NB4 (cell line): ENCODE data around the gene PLCB3.

ENCODE experiments used
- CTCF ChIP-seq: IDR thresholded peaks from one replicate; pipeline ENCODE4 v1.5.1; 2012; ENCODE audit warnings: low read depth, low read length
- MAX ChIP-seq: IDR thresholded peaks from 2 replicates; pipeline ENCODE4 v1.6.1; 2011; ENCODE audit warnings: low read depth, low read length
- MYC ChIP-seq: IDR thresholded peaks from 2 replicates; pipeline ENCODE4 v1.6.1; 2011; ENCODE audit warnings: low read depth, low read length
- POLR2A ChIP-seq: IDR thresholded peaks from 2 replicates; pipeline ENCODE4 v1.6.1; 2011; ENCODE audit warnings: mild to moderate bottlenecking; ENCODE audit not compliant: insufficient read length; ENCODE audit errors: extremely low read depth

DNA sequence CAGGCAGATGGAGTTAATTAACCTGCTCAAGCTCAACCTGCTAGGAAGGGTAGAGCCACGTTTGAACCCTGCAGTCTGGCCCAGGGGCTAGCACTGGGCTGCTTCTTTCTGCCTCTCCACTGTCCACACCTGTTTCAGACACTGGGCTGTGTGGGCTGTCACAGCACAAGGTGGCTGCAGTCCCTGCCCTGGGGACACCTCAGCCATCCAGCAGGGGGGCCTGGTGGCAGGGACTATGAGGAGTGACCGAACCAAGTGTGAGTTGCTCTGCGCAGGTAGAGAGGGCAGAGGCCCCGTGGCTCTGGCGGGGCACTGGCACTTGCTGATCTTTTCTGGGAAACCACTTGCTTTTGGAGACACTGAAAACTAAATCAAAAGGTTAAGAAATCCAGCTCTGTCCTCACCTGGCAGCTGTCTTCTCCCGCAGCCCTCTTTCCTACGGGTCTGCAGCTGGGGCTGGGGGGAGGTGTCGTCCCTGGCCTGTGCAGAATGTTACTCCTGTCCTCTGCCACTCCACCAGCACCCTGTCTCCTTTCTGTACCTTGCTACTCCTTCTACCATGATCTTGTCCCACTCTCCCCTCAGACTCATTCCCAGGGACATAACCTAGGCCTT lies 27.4 kb downstream of the PLCB3 start:
- TF ChIP-seq CTCF (no peak), POLR2A (no peak), MYC (no peak), MAX (no peak)
